ENCODE measurements around the gene CDH4. TPM values are rescaled to one million over a fixed set of nuclear protein-coding genes. Genes with fewer than 3 reads are reported as not detected.
A peak's percentile ranks its signal among the peaks of the same experiment; 100 is the strongest.
"Not testable (repeated sequence)": the region's sequence is repeated elsewhere in the genome, so short reads cannot be mapped to it uniquely, and the experiment has no call there.

CDH4 gene
- total RNA-seq, 4 donors from 2014 or later, result 0.13 to 0.38 (median 0.21) TPM; not detected in 1

- H3K27me3 ChIP-seq, result no peaks in the 10 kb centered on the region
- TF ChIP-seq POLR2A (IDR thresholded peaks at IDR 0.05) (no peak), CTCF (IDR thresholded peaks at IDR 0.05) (peak in 5 of 6 experiments; percentile 6 to 52 (median 21))
- H3K4me1 ChIP-seq, result no peaks in the 10 kb centered on the region
- H3K36me3 ChIP-seq, result peaks cover 0 to 77% (median 6%) of the 10 kb centered on the region in 3 donors
- H3K4me3 ChIP-seq, result no peak overlapping the region
- WGBS, 2 donors, result 61 to 73% methylated on average over 12 to 15 of the region's 22 CpGs
- no peaks in the 10 kb centered on the region for H3K9me3 ChIP-seq
- intact Hi-C loops (cut with DNase I), result no loop called here
- DNase-seq, result no peak
- no peak overlapping the region for H3K27ac ChIP-seq
Observed at GRCh38 chr20:61980647-61981583, 728.9 kb downstream of the CDH4 start.

- H3K9me3 ChIP-seq; H3K27ac ChIP-seq; H3K27me3 ChIP-seq; H3K4me1 ChIP-seq; DNase-seq; H3K4me3 ChIP-seq; intact Hi-C loops (cut with DNase I): not testable (repeated sequence)
- peaks cover 0 to 76% (median 0%) of the 10 kb centered on the region in 3 donors for H3K36me3 ChIP-seq
- 51 to 73% methylated on average over 6 to 8 of the region's 11 CpGs for WGBS, 2 donors
Observed at GRCh38 chr20:61981691-61982090, 729.6 kb downstream of the CDH4 start.

- no peak for DNase-seq
- no peaks in the 10 kb centered on the region for H3K9me3 ChIP-seq
- no peaks in the 10 kb centered on the region for H3K27me3 ChIP-seq
- H3K36me3 ChIP-seq, result peaks cover 0 to 76% (median 0%) of the 10 kb centered on the region in 3 donors
- no peaks in the 10 kb centered on the region for H3K4me1 ChIP-seq
- TF ChIP-seq POLR2A (IDR thresholded peaks at IDR 0.05) (no peak), CTCF (IDR thresholded peaks at IDR 0.05) (no peak)
- intact Hi-C loops (cut with DNase I), result no loop called here
- no peak overlapping the region for H3K4me3 ChIP-seq
- 74 to 80% methylated on average over 2 to 3 of the region's 18 CpGs for WGBS, 2 donors
- no peak overlapping the region for H3K27ac ChIP-seq
Observed at GRCh38 chr20:61982191-61982950, 730.3 kb downstream of the CDH4 start.

- no peak for TF ChIP-seq POLR2A (IDR thresholded peaks at IDR 0.05)
- 86 to 95% methylated on average over 8 to 11 of the region's 11 CpGs for WGBS, 2 donors
Observed at GRCh38 chr20:61982951-61983315, 730.9 kb downstream of the CDH4 start.

GRCh38 chr20:61983965-61984364 lies 731.9 kb downstream of the CDH4 start:
- peaks cover 0 to 82% (median 4%) of the 10 kb centered on the region in 3 donors for H3K36me3 ChIP-seq
- intact Hi-C loops (cut with DNase I), result no loop called here

More at GRCh38 chr20:61982951-61983315, 730.9 kb downstream of the CDH4 start:
- DNase-seq, result no peak
- no peaks in the 10 kb centered on the region for H3K9me3 ChIP-seq
- H3K27ac ChIP-seq, result no peak overlapping the region
- no peaks in the 10 kb centered on the region for H3K4me1 ChIP-seq
- H3K36me3 ChIP-seq, result peaks cover 0 to 77% (median 4%) of the 10 kb centered on the region in 3 donors
- H3K27me3 ChIP-seq, result no peaks in the 10 kb centered on the region
- intact Hi-C loops (cut with DNase I), result no loop called here
- no peak overlapping the region for H3K4me3 ChIP-seq

GRCh38 chr20:61984431-61984830 lies 732.4 kb downstream of the CDH4 start:
- H3K27me3 ChIP-seq; H3K27ac ChIP-seq; H3K4me3 ChIP-seq; DNase-seq; H3K9me3 ChIP-seq; H3K4me1 ChIP-seq; intact Hi-C loops (cut with DNase I): not testable (repeated sequence)
- WGBS, 2 donors, result 86 to 94% methylated on average over 8 to 12 of the region's 14 CpGs
- H3K36me3 ChIP-seq, result peaks cover 0 to 82% (median 4%) of the 10 kb centered on the region in 3 donors

More at GRCh38 chr20:61983965-61984364, 731.9 kb downstream of the CDH4 start:
- H3K27me3 ChIP-seq, result no peaks in the 10 kb centered on the region
- no peaks in the 10 kb centered on the region for H3K9me3 ChIP-seq
- DNase-seq, result no peak
- no peak overlapping the region for H3K4me3 ChIP-seq
- H3K4me1 ChIP-seq, result no peaks in the 10 kb centered on the region
- no peak overlapping the region for H3K27ac ChIP-seq
- TF ChIP-seq POLR2A (IDR thresholded peaks at IDR 0.05), result no peak
- TF ChIP-seq CTCF (IDR thresholded peaks at IDR 0.05), result no peak
- WGBS, 2 donors, result 76 to 86% methylated on average over 15 to 16 of the region's 17 CpGs
